HCT116 (cell line): Measurements from ENCODE around the gene EIF5A2. TPM values are rescaled to one million over a fixed set of nuclear protein-coding genes. Genes with fewer than 3 reads are reported as not detected.
"Not testable (repeated sequence)": the region's sequence is repeated elsewhere in the genome, so short reads cannot be mapped to it uniquely, and the experiment has no call there.

Source experiments
- ATAC-seq: fragments of 200-7000 bp; cut with Tn5 transposase; 2 replicates; pipeline ENCODE4 v1.9.1; 2020; ENCODE audit warnings: mild to moderate bottlenecking, moderate library complexity
- BruUV-seq: library from RNA; stranded (reverse); fragments of 400-500 nt; replicated peaks from 2 replicates; lab custom pipeline; 2021; lab: Mats Ljungman, UMichigan
- CTCF ChIA-PET: fragments of 300-600 bp; sonication (Branson Sonifier 250); formaldehyde crosslinking; loops from one replicate; lab custom pipeline; 2021; ENCODE audit warnings: antibody characterized with exemption; lab: Charles Lee
- POLR2A ChIA-PET: fragments of 300-600, 350-600 bp; sonication (Branson Sonifier 250); formaldehyde crosslinking; loops from one replicate; lab custom pipeline; 2021; ENCODE audit warnings: antibody characterized with exemption; lab: Charles Lee
- RAD21 ChIA-PET, 2 experiments: fragments of 300-600 bp; sonication (Branson Sonifier 250); formaldehyde crosslinking; loops; one replicate each; lab custom pipeline; 2023; ENCODE audit warnings: low total read pairs in 2 of 2; ENCODE audit not compliant: uncharacterized antibody in 2 of 2, unreplicated experiment in 2 of 2, low non-redundant PET in 1 of 2; lab: Charles Lee
- DNase-seq: peaks from one replicate; pipeline ENCODE4 v3.0.0-alpha.2; 2010; ENCODE audit warnings: low read depth, low spot score
- H2AFZ ChIP-seq: fragments of 200-600 bp; shearing (Covaris generic), sonication (generic); 2 replicates; pipeline ENCODE4 v1.6.1; 2017; ENCODE audit warnings: low read depth, mixed run types, mixed read lengths, antibody characterized with exemption, low read length; ENCODE audit not compliant: poor library complexity, severe bottlenecking
- H3K27ac ChIP-seq: 2 replicates; pipeline ENCODE4 v1.5.1; 2012; ENCODE audit warnings: low read depth, low read length
- H3K27me3 ChIP-seq: fragments of 200-600 bp; sonication (generic); 2 replicates; pipeline ENCODE4 v1.6.1; 2016; ENCODE audit warnings: mixed run types, low read length, mixed read lengths; ENCODE audit not compliant: insufficient read depth
- H3K36me3 ChIP-seq, 2 experiments: fragments of 200-500 bp in 1 of 2; fragments of 200-600 bp in 1 of 2; sonication (Bioruptor generic) in 1 of 2; sonication (generic) in 1 of 2; 2 replicates each; pipeline versions ENCODE4 v1.5.1 to v1.6.1; 2014 to 2016; ENCODE audit warnings: low read length in 2 of 2, inconsistent platforms in 1 of 2, mixed read lengths in 1 of 2, mixed run types in 1 of 2; ENCODE audit not compliant: insufficient read depth in 2 of 2, control insufficient read depth in 1 of 2
- H3K4me1 ChIP-seq, 2 experiments: fragments of 200-600 bp in 1 of 2; sonication (generic) in 1 of 2; 2 replicates each; pipeline versions ENCODE4 v1.5.1 to v1.6.1; 2012 to 2017; ENCODE audit warnings: low read length in 2 of 2, inconsistent platforms in 1 of 2, mild to moderate bottlenecking in 1 of 2, mixed read lengths in 1 of 2, mixed run types in 1 of 2, moderate library complexity in 1 of 2; ENCODE audit not compliant: insufficient read depth in 2 of 2, control insufficient read depth in 1 of 2
- H3K4me2 ChIP-seq: fragments of 200-600 bp; sonication (generic); 2 replicates; pipeline ENCODE4 v1.6.1; 2017; ENCODE audit warnings: mixed run types, low read length, mixed read lengths
- H3K4me3 ChIP-seq, 2 experiments: fragments of 200-600 bp in 1 of 2; sonication (generic) in 1 of 2; replicated peaks in 1 of 2; 2 replicates each; pipeline ENCODE4 v1.5.1; 2011 to 2016; ENCODE audit warnings: low read length in 2 of 2, control low read depth in 1 of 2, low read depth in 1 of 2, mild to moderate bottlenecking in 1 of 2, mixed read lengths in 1 of 2, mixed run types in 1 of 2
- H3K79me2 ChIP-seq: fragments of 200-600 bp; sonication (generic); 2 replicates; pipeline ENCODE4 v1.6.1; 2017; ENCODE audit warnings: mild to moderate bottlenecking, mixed run types, low read length, moderate library complexity, mixed read lengths; ENCODE audit not compliant: insufficient read depth
- H3K9ac ChIP-seq: fragments of 200-600 bp; sonication (generic); 2 replicates; pipeline ENCODE4 v1.6.1; 2016; ENCODE audit warnings: low read length, mixed read lengths
- H3K9me2 ChIP-seq: fragments of 200-600 bp; sonication (generic), shearing (Covaris generic); 2 replicates; pipeline ENCODE4 v1.6.1; 2017; ENCODE audit warnings: mixed run types, mild to moderate bottlenecking, moderate library complexity; ENCODE audit not compliant: insufficient read depth
- H3K9me3 ChIP-seq, 2 experiments: fragments of 200-500 bp in 1 of 2; fragments of 200-600 bp in 1 of 2; sonication (Bioruptor generic) in 1 of 2; sonication (generic) in 1 of 2; 2 replicates each; pipeline ENCODE4 v1.6.1; 2014 to 2017; ENCODE audit warnings: low read length in 2 of 2, mixed read lengths in 2 of 2, inconsistent platforms in 1 of 2, low read depth in 1 of 2, mild to moderate bottlenecking in 1 of 2, mixed run types in 1 of 2, moderate library complexity in 1 of 2; ENCODE audit not compliant: control insufficient read depth in 1 of 2, insufficient read depth in 1 of 2
- H4K20me1 ChIP-seq: fragments of 200-600 bp; sonication (generic), shearing (Covaris generic); 2 replicates; pipeline ENCODE4 v1.6.1; 2017; ENCODE audit warnings: mixed run types, mild to moderate bottlenecking, moderate library complexity; ENCODE audit not compliant: insufficient read depth
- CEBPB ChIP-seq: IDR thresholded peaks from 2 replicates; pipeline ENCODE4 v1.6.1; 2012; ENCODE audit warnings: low read depth
- EGR1 ChIP-seq: IDR thresholded peaks from 2 replicates; pipeline ENCODE4 v1.6.1; 2012; ENCODE audit warnings: low read depth
- EZH2 ChIP-seq: fragments of 200-600 bp; sonication (generic); IDR thresholded peaks from 2 replicates; pipeline ENCODE4 v1.6.1; 2017; ENCODE audit warnings: antibody characterized with exemption, mixed run types
- POLR2A ChIP-seq: IDR thresholded peaks from 2 replicates; pipeline ENCODE4 v1.7.0; 2011; ENCODE audit warnings: borderline replicate concordance; ENCODE audit not compliant: insufficient read depth, insufficient read length; ENCODE audit errors: extremely low read depth
- ZNF274 ChIP-seq: fragments of 200-500 bp; sonication (Bioruptor generic); IDR thresholded peaks from 2 replicates; pipeline ENCODE4 v1.6.1; 2014; ENCODE audit warnings: mild to moderate bottlenecking, low read depth, low read length, inconsistent platforms
- intact Hi-C: fragments of 100-400 bp; cut with micrococcal nuclease; formaldehyde crosslinking; loops from 2 replicates; pipeline ENCODE4 v1.10.0; 2022
- total RNA-seq: library from RNA; stranded (reverse); gene quantifications from one replicate; pipeline ENCODE4 v1.2.1, GENCODE V29; 2021; ENCODE audit not compliant: unreplicated experiment
- TF ChIP-seq, protein P1 (sequence below): IDR thresholded peaks from 2 replicates; pipeline ENCODE4 v1.6.1; 2011; ENCODE audit warnings: mild to moderate bottlenecking, low read length, moderate library complexity; ENCODE audit not compliant: insufficient replicate concordance; ENCODE audit errors: extremely low read depth
- TF ChIP-seq, protein P2 (sequence below): IDR thresholded peaks from 2 replicates; pipeline ENCODE4 v1.6.1; 2012

The EIF5A2 gene
- total RNA-seq, 1 experiment from 2014 or later: 19.4 TPM

DNA sequence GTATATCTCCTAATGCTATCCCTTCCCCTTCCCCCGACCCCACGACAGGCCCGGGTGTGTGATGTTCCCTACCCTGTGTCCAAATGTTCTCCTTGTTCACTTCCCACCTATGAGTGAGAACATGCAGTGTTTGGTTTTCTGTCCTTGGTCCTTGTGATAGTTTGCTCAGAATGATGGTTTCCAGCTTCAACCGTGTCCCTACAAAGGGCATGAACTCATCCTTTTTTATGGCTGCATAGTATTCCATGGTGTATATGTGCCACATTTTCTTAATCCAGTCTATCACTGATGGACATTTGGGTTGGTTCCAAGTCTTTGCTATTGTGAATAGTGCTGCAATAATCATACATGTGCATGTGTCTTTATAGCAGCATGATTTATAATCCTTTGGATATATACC is 24.6 kb upstream of the EIF5A2 start:
- H3K36me3 ChIP-seq, DNase-seq, POLR2A ChIA-PET, H4K20me1 ChIP-seq, BruUV-seq, H3K79me2 ChIP-seq, H3K9me3 ChIP-seq, H3K27ac ChIP-seq, H3K4me2 ChIP-seq, intact Hi-C loops, H3K4me1 ChIP-seq, CTCF ChIA-PET, H3K27me3 ChIP-seq, RAD21 ChIA-PET, H3K9me2 ChIP-seq, H2AFZ ChIP-seq, H3K4me3 ChIP-seq, ATAC-seq, H3K9ac ChIP-seq: not testable (repeated sequence)

DNA sequence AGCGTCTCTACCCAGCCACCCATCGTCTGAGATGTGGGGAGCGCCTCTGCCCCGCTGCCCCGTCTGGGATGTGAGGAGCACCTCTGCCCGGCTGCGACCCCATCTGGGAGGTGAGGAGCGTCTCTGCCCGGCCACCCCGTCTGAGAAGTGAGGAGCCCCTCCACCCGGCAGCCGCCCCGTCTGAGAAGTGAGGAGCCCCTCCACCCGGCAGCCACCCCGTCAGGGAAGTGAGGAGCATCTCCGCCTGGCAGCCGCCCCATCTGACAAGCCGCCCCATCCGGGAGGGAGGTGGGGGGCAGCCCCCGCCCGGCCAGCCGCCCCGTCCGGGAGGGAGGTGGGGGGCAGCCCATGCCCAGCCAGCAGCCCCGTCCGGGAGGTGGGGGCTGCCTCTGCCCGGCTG is 15.1 kb upstream of the EIF5A2 start:
- H3K4me1 ChIP-seq, BruUV-seq, H3K4me3 ChIP-seq, H3K79me2 ChIP-seq, H3K4me2 ChIP-seq, POLR2A ChIA-PET, ATAC-seq, H4K20me1 ChIP-seq, H3K9me2 ChIP-seq, intact Hi-C loops, RAD21 ChIA-PET, DNase-seq, CTCF ChIA-PET, H2AFZ ChIP-seq, H3K36me3 ChIP-seq, H3K27me3 ChIP-seq, H3K9me3 ChIP-seq, H3K27ac ChIP-seq, H3K9ac ChIP-seq: not testable (repeated sequence)

DNA sequence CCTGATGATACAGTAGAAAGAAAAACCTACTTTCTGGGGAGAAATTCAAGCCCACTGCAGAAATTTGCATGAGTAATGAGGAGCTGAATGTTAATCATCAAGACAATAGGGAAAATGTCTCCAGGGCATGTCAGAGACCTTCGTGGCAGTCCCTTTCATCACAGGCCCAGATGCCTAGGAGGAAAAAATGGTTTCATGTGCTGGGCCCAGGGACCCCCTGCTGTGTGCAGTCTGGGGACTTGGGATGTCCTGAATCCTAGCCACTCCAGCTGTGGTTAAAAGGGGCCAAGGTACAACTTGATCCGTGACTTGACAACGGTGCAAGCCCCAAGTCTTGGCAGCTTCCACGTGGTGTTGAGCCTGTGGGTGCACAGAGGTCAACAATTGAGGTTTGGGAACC is 10.3 kb upstream of the EIF5A2 start:
- Histone ChIP-seq H3K4me3 (no peak overlapping the region), H3K27me3 (no peaks in the 10 kb centered on the region), H3K9ac (no peak overlapping the region), H3K27ac (no peak overlapping the region), H4K20me1 (no peaks in the 10 kb centered on the region), H2AFZ (no peak overlapping the region), H3K9me3 (no peaks in the 10 kb centered on the region; a peak in 2 of 4 replicates), H3K4me2 (no peak overlapping the region), H3K79me2 (no peaks in the 10 kb centered on the region), H3K9me2 (no peaks in the 10 kb centered on the region), H3K36me3 (no peaks in the 10 kb centered on the region), H3K4me1 (no peaks in the 10 kb centered on the region)
- no peak for ATAC-seq
- CTCF ChIA-PET: no interaction called here
- DNase-seq: no peak
- intact Hi-C loops: no loop called here
- no TSS peak for BruUV-seq
- TF ChIP-seq, protein P1, sequence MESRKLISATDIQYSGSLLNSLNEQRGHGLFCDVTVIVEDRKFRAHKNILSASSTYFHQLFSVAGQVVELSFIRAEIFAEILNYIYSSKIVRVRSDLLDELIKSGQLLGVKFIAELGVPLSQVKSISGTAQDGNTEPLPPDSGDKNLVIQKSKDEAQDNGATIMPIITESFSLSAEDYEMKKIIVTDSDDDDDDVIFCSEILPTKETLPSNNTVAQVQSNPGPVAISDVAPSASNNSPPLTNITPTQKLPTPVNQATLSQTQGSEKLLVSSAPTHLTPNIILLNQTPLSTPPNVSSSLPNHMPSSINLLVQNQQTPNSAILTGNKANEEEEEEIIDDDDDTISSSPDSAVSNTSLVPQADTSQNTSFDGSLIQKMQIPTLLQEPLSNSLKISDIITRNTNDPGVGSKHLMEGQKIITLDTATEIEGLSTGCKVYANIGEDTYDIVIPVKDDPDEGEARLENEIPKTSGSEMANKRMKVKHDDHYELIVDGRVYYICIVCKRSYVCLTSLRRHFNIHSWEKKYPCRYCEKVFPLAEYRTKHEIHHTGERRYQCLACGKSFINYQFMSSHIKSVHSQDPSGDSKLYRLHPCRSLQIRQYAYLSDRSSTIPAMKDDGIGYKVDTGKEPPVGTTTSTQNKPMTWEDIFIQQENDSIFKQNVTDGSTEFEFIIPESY: no peak
- TF ChIP-seq POLR2A (no peak), ZNF274 (no peak), EZH2 (no peak), EGR1 (no peak), CEBPB (no peak)
- TF ChIP-seq, protein P2, sequence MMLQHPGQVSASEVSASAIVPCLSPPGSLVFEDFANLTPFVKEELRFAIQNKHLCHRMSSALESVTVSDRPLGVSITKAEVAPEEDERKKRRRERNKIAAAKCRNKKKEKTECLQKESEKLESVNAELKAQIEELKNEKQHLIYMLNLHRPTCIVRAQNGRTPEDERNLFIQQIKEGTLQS: no peak
- POLR2A ChIA-PET: interaction anchor here (0.8 kb wide), 1 partner anchor 10 kb away, joined by 3 read pairs; no protein-coding TSS in a partner anchor
- RAD21 ChIA-PET: no interaction called here
